Measurements from ENCODE around the gene DUOX1. TPM values are rescaled to one million over a fixed set of nuclear protein-coding genes. Genes with fewer than 3 reads are reported as not detected.

Gene DUOX1
- total RNA-seq, 4 donors from 2014 or later = 1.5 to 4.2 (median 3.9) TPM

DNA sequence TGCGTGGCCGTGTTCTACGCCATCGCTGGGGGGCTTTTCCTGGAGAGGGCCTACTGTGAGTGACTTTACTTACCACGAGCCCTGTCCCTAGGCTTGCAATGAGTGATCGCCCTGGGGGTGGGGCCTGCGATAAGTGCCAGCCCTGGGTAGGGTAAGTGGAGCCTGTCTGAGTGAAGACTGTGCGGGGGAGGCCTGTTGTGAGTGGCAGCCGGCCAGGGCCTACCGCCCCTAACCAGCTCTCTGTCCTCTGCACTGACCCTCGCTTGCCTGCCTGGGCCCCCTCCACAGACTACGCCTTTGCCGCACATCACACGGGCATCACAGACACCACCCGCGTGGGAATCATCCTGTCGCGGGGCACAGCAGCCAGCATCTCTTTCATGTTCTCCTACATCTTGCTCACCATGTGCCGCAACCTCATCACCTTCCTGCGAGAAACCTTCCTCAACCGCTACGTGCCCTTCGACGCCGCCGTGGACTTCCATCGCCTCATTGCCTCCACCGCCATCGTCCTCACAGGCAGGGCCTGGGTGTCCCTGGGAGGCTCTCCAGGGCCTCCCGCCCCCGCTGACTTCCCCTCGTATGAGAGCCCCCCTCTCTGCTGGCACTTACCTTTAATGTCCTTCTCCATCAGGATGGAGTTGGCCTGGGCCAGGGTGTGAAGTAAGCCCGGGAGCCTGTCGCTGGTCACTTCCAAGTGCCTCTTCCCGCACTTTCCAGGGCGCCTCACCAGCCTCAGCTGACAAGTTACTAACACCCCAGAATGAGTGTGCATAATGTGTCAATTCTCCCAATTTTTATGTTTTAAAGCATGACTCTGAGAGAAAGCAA, 22.4 kb downstream of the DUOX1 start:
- Histone ChIP-seq H3K27me3 (no peaks in the 10 kb centered on the region), H3K4me3 (no peak overlapping the region), H3K36me3 (peaks cover 0 to 23% (median 0%) of the 10 kb centered on the region in 3 donors), H3K4me1 (peaks cover 0 to 4% (median 0%) of the 10 kb centered on the region in 4 donors), H3K27ac (no peak overlapping the region), H3K9me3 (no peaks in the 10 kb centered on the region)
- no peak for TF ChIP-seq POLR2A (IDR thresholded peaks at IDR 0.05)
- TF ChIP-seq EP300 (IDR thresholded peaks at IDR 0.05) = no peak
- TF ChIP-seq, protein P1, sequence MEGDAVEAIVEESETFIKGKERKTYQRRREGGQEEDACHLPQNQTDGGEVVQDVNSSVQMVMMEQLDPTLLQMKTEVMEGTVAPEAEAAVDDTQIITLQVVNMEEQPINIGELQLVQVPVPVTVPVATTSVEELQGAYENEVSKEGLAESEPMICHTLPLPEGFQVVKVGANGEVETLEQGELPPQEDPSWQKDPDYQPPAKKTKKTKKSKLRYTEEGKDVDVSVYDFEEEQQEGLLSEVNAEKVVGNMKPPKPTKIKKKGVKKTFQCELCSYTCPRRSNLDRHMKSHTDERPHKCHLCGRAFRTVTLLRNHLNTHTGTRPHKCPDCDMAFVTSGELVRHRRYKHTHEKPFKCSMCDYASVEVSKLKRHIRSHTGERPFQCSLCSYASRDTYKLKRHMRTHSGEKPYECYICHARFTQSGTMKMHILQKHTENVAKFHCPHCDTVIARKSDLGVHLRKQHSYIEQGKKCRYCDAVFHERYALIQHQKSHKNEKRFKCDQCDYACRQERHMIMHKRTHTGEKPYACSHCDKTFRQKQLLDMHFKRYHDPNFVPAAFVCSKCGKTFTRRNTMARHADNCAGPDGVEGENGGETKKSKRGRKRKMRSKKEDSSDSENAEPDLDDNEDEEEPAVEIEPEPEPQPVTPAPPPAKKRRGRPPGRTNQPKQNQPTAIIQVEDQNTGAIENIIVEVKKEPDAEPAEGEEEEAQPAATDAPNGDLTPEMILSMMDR (IDR thresholded peaks at IDR 0.05) = no peak
- WGBS, 2 donors = 92% methylated on average over 36 of the region's 36 CpGs
- DNase-seq (ENCODE audit: low spot score in 2 of 2) = no peak

DNA sequence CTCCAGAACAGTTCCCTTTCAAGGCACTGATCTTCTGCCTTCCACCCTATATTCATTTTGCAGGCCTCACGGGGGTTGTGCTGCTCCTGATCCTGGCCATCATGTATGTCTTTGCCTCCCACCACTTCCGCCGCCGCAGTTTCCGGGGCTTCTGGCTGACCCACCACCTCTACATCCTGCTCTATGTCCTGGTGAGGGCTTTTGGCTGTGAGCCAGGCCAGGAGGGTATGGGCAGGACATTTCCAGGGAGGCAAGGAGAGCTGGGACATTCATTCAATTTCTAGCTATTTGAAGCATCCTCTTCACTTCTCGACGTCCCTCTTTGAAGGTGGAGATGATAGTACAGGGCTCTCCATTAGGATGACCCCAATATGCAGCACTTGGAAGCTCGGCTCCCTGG, 25.9 kb downstream of the DUOX1 start:
- TF ChIP-seq, protein P1 (IDR thresholded peaks at IDR 0.05) = no peak
- no peak for TF ChIP-seq POLR2A (IDR thresholded peaks at IDR 0.05)
- no peak for TF ChIP-seq EP300 (IDR thresholded peaks at IDR 0.05)
- no peak for DNase-seq (ENCODE audit: low spot score in 2 of 2)
- peaks cover 0 to 19% (median 0%) of the 10 kb centered on the region in 3 donors for H3K36me3 ChIP-seq
- H3K27me3 ChIP-seq = no peaks in the 10 kb centered on the region
- H3K9me3 ChIP-seq = no peaks in the 10 kb centered on the region
- peaks cover 0 to 21% (median 5%) of the 10 kb centered on the region in 4 donors for H3K4me1 ChIP-seq
- WGBS, 2 donors = 82 to 88% methylated on average over 8 of the region's 8 CpGs
- no peak overlapping the region for H3K4me3 ChIP-seq
- no peak overlapping the region for H3K27ac ChIP-seq

DNA sequence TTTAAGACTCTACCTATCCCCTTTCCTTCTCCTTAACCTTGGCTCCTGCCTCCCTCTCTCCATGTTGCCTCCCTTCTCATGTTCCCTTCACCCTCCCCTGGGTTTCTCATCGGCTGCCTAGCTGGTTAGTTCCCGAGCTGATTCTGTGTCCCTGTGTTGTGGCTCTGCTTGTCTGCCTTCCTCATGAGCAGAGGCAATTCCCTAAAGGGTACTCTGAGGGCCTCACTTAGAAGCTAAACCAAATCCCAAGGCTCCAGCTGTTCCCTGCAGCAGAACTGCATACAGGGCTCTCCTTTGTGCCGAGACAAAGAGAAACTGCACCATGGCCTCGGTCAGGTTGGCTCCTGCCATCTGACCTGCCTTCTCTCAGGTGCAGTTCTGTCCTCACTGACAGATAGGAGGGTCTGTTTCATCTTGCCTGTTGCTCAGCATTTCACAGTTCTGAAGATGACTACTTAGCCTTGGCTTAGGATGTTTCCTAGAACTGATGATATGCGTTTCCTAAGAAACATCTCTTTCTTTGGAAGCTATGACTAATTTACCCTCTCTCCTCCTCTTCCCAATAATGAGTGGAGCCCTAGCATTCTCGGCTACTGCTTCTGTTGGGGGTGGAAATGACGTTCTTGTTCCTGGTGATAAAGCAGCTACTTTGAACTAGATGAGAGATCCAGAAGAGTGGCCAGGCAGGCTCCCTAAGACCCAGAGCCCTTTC, 27.1 kb downstream of the DUOX1 start:
- Histone ChIP-seq H3K4me1 (peaks cover 0 to 27% (median 5%) of the 10 kb centered on the region in 4 donors), H3K27ac (peak overlapping the region in 3 of 4 donors; percentile 57 to 87 (median 87)), H3K9me3 (no peaks in the 10 kb centered on the region), H3K27me3 (no peaks in the 10 kb centered on the region), H3K36me3 (peaks cover 0 to 9% (median 0%) of the 10 kb centered on the region in 3 donors), H3K4me3 (no peak overlapping the region)
- WGBS, 2 donors = 37 to 52% methylated on average over 7 of the region's 7 CpGs
- no peak for TF ChIP-seq EP300 (IDR thresholded peaks at IDR 0.05)
- TF ChIP-seq, protein P1 (IDR thresholded peaks at IDR 0.05) = no peak
- TF ChIP-seq POLR2A (IDR thresholded peaks at IDR 0.05) = no peak
- DNase-seq (ENCODE audit: low spot score in 2 of 2) = no peak

DNA sequence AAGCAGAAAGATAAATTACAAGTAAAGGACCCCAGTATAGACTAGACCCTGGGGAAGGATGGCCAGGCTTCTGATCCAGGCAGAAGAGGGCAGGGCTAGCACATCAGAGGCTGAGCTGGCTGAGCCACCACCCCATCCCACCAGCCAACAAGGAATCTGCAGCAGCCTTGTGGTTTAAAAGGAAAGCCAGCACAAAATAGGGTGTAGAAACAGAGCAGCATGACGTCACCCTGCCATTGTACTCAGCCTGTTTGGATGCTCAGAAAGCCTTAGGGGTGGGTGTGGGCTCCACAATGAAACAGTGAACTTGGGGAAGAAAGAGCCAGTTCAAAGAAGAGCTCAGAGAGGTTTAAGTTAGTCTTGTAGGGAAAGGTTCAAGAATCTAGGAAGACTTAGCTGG, 28.2 kb downstream of the DUOX1 start:
- Histone ChIP-seq H3K4me3 (no peak overlapping the region), H3K27me3 (no peaks in the 10 kb centered on the region), H3K36me3 (no peaks in the 10 kb centered on the region), H3K4me1 (peaks cover 0 to 36% (median 10%) of the 10 kb centered on the region in 4 donors), H3K27ac (peak overlapping the region; percentile 51 to 87 (median 72)), H3K9me3 (no peaks in the 10 kb centered on the region)
- TF ChIP-seq POLR2A (IDR thresholded peaks at IDR 0.05) = no peak
- TF ChIP-seq EP300 (IDR thresholded peaks at IDR 0.05) = peak in 1 of 2 donors; percentile 74
- TF ChIP-seq, protein P1 (IDR thresholded peaks at IDR 0.05) = peak in 1 of 5 experiments; percentile 14
- 36 to 40% methylated on average over 1 of the region's 1 CpG for WGBS, 2 donors
- DNase-seq (ENCODE audit: low spot score in 2 of 2) = peak in 1 of 2 donors; percentile 27

DNA sequence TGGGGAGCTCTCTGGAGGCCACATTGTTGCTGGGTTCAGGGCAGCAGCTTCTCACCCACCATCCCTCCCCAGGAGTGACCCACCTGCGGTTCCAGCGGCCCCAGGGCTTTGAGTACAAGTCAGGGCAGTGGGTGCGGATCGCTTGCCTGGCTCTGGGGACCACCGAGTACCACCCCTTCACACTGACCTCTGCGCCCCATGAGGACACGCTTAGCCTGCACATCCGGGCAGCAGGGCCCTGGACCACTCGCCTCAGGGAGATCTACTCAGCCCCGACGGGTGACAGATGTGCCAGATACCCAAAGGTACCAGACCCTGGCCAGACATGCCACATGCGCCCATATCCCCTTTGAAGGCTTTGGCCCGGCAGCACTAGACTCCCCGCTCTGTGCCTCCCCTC, 31.9 kb downstream of the DUOX1 start:
- Histone ChIP-seq H3K4me3 (no peak overlapping the region), H3K27me3 (no peaks in the 10 kb centered on the region), H3K36me3 (no peaks in the 10 kb centered on the region), H3K4me1 (peaks cover 0 to 57% (median 17%) of the 10 kb centered on the region in 4 donors), H3K9me3 (no peaks in the 10 kb centered on the region), H3K27ac (peak overlapping the region in 2 of 4 donors; percentile 59 to 62)
- TF ChIP-seq POLR2A (IDR thresholded peaks at IDR 0.05) (no peak), EP300 (IDR thresholded peaks at IDR 0.05) (no peak)
- TF ChIP-seq, protein P1 (IDR thresholded peaks at IDR 0.05) = no peak
- DNase-seq (ENCODE audit: low spot score in 2 of 2) = no peak
- 71 to 76% methylated on average over 14 of the region's 14 CpGs for WGBS, 2 donors

Data from tibial nerve (tissue), 4 donors.